ENCODE data around the gene RNF223. TPM values are rescaled to one million over a fixed set of nuclear protein-coding genes. Genes with fewer than 3 reads are reported as not detected.

Gene RNF223
- total and polyA plus RNA-seq, 4 donors = 0.14 TPM; not detected in 3

- Histone ChIP-seq H3K36me3 (ENCODE audit: control insufficient read depth in 4 of 4, insufficient read depth in 3 of 4, low read depth in 1 of 4, low read length in 3 of 4) (peaks cover 0 to 4% (median 0%) of the 10 kb centered on the region in 4 donors), H3K9ac (ENCODE audit: low read depth in 1 of 2, low read length in 2 of 2) (no peak overlapping the region), H3K4me1 (ENCODE audit: control insufficient read depth in 4 of 4, insufficient read depth in 4 of 4, low read length in 3 of 4) (peaks cover 0 to 6% (median 3%) of the 10 kb centered on the region in 4 donors), H3K4me3 (ENCODE audit: low read depth in 1 of 3, low read length in 3 of 3) (no peak overlapping the region), H3K27ac (ENCODE audit: low read depth in 1 of 2, low read length in 2 of 2) (no peak overlapping the region), H3K9me3 (ENCODE audit: control insufficient read depth in 4 of 4, low read length in 3 of 4) (peaks cover 0 to 4% (median 0%) of the 10 kb centered on the region in 4 donors), H3K27me3 (ENCODE audit: control insufficient read depth in 4 of 4, insufficient read depth in 4 of 4, low read length in 3 of 4) (no peaks in the 10 kb centered on the region)
- no peak for DNase-seq (ENCODE audit: low spot score)
- WGBS = 94% methylated on average over 29 of the region's 29 CpGs
- no peak for TF ChIP-seq YY1 (IDR thresholded peaks at IDR 0.05)
- no peak for TF ChIP-seq GABPA (IDR thresholded peaks at IDR 0.05 in 1 of 2, conservative IDR thresholded peaks at IDR 0.05 in 1 of 2)
- no peak for TF ChIP-seq EGR1 (IDR thresholded peaks at IDR 0.05; ENCODE audit: low read depth in 2 of 2)
- no peak for TF ChIP-seq ZBTB33 (IDR thresholded peaks at IDR 0.05)
- no peak for TF ChIP-seq HNF4A (conservative IDR thresholded peaks at IDR 0.05)
- no peak for TF ChIP-seq CTCF (IDR thresholded peaks at IDR 0.05; ENCODE audit: low read depth, low read length, missing input control)
- no peak for TF ChIP-seq RXRA (IDR thresholded peaks at IDR 0.05)
- TF ChIP-seq FOXA2 (IDR thresholded peaks at IDR 0.05) = no peak
- TF ChIP-seq JUND (IDR thresholded peaks at IDR 0.05) = no peak
- no peak for TF ChIP-seq TAF1 (conservative IDR thresholded peaks at IDR 0.05)
- TF ChIP-seq ATF3 (IDR thresholded peaks at IDR 0.05) = no peak
- TF ChIP-seq NR2F2 (IDR thresholded peaks at IDR 0.05) = no peak
- no peak for TF ChIP-seq REST (IDR thresholded peaks at IDR 0.05)
These were observed 36.5 kb upstream of the RNF223 start for GRCh38 chr1:1110561-1110971.

- peaks cover 0 to under 1% (median 0%) of the 10 kb centered on the region in 4 donors for H3K4me1 ChIP-seq (ENCODE audit: control insufficient read depth in 4 of 4, insufficient read depth in 4 of 4, low read length in 3 of 4)
- WGBS = 79% methylated on average over 14 of the region's 14 CpGs
- H3K27me3 ChIP-seq (ENCODE audit: control insufficient read depth in 4 of 4, insufficient read depth in 4 of 4, low read length in 3 of 4) = no peaks in the 10 kb centered on the region
- no peak overlapping the region for H3K4me3 ChIP-seq (ENCODE audit: low read depth in 1 of 3, low read length in 3 of 3)
- no peak overlapping the region for H3K27ac ChIP-seq (ENCODE audit: low read depth in 1 of 2, low read length in 2 of 2)
- peaks cover 0 to 4% (median 0%) of the 10 kb centered on the region in 4 donors for H3K36me3 ChIP-seq (ENCODE audit: control insufficient read depth in 4 of 4, insufficient read depth in 3 of 4, low read depth in 1 of 4, low read length in 3 of 4)
- DNase-seq (ENCODE audit: low spot score) = no peak
- peaks cover 0 to 4% (median 0%) of the 10 kb centered on the region in 4 donors for H3K9me3 ChIP-seq (ENCODE audit: control insufficient read depth in 4 of 4, low read length in 3 of 4)
- TF ChIP-seq CTCF (IDR thresholded peaks at IDR 0.05; ENCODE audit: low read depth, low read length, missing input control) = no peak
- TF ChIP-seq JUND (IDR thresholded peaks at IDR 0.05) = no peak
- no peak for TF ChIP-seq GABPA (IDR thresholded peaks at IDR 0.05 in 1 of 2, conservative IDR thresholded peaks at IDR 0.05 in 1 of 2)
- TF ChIP-seq YY1 (IDR thresholded peaks at IDR 0.05) = no peak
- TF ChIP-seq SP1 (IDR thresholded peaks at IDR 0.05) = no peak
- no peak for TF ChIP-seq REST (IDR thresholded peaks at IDR 0.05)
- no peak for TF ChIP-seq TAF1 (conservative IDR thresholded peaks at IDR 0.05)
- no peak for TF ChIP-seq MAX (IDR thresholded peaks at IDR 0.05)
- TF ChIP-seq ATF3 (IDR thresholded peaks at IDR 0.05) = no peak
- no peak overlapping the region for H3K9ac ChIP-seq (ENCODE audit: low read depth in 1 of 2, low read length in 2 of 2)
These were observed 35.6 kb upstream of the RNF223 start for GRCh38 chr1:1109743-1110142.

Data from liver (tissue), 9 donors.